NCI-H2029 (cell line): ENCODE data around the gene SENP6.
"Not testable (repeated sequence)": the region's sequence is repeated elsewhere in the genome, so short reads cannot be mapped to it uniquely, and the experiment has no call there.

Experiments
- DNase-seq: peaks from one replicate; lab custom pipeline; 2025; lab: John Stamatoyannopoulos, UW

SENP6 gene, protein sequence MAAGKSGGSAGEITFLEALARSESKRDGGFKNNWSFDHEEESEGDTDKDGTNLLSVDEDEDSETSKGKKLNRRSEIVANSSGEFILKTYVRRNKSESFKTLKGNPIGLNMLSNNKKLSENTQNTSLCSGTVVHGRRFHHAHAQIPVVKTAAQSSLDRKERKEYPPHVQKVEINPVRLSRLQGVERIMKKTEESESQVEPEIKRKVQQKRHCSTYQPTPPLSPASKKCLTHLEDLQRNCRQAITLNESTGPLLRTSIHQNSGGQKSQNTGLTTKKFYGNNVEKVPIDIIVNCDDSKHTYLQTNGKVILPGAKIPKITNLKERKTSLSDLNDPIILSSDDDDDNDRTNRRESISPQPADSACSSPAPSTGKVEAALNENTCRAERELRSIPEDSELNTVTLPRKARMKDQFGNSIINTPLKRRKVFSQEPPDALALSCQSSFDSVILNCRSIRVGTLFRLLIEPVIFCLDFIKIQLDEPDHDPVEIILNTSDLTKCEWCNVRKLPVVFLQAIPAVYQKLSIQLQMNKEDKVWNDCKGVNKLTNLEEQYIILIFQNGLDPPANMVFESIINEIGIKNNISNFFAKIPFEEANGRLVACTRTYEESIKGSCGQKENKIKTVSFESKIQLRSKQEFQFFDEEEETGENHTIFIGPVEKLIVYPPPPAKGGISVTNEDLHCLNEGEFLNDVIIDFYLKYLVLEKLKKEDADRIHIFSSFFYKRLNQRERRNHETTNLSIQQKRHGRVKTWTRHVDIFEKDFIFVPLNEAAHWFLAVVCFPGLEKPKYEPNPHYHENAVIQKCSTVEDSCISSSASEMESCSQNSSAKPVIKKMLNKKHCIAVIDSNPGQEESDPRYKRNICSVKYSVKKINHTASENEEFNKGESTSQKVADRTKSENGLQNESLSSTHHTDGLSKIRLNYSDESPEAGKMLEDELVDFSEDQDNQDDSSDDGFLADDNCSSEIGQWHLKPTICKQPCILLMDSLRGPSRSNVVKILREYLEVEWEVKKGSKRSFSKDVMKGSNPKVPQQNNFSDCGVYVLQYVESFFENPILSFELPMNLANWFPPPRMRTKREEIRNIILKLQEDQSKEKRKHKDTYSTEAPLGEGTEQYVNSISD

DNA sequence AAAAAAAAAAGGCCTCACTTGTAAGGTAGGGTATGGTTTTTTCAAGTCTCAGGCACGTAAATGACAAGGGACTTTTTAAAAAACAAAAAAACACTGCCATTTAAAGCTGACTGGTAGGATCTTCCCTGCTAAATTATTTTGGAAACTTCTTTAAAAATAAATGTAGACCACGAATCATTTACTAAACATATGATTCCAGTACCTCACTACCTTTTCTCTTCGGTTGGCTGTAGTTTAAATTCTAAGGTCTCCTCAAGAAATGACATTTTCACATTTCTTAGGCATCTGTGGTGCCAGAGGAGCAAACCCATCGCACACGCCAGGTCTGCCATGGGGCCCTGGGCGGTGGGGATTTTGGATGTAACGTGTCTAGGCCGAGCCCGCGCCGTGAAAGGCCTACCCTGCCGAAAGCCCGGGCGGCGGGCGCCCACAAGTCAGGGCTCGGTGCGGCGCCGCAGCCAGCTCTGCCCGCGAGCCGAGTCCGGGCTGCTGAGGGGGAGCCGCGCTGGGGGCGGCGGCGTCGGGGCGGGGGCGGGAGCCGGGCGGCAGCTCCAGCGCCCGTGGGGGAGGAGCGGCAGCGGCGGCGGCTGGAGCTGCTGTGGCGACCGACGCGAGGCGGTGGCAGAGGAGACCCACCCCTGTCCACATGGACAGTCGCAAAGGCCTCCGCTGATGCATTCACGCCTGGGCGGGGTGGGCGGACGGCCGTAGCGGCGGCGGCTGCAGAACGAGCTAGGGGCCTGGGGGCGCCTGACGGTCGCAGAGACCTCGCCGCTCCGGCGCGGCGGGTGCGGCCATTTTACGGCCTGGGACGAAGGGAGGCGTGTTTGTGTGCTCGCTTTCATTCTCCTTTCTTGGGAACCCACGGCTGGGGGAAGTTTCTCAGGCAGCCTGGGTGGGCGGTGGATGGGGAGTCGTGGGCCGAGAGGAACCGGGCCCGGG is at the start of gene SENP6:
SENP6 (plus strand) TSS at position 577 of the 942 bp plus-strand sequence. CDS start 645 bp downstream, outside the sequence.
- DNase-seq = peak; percentile 66

DNA sequence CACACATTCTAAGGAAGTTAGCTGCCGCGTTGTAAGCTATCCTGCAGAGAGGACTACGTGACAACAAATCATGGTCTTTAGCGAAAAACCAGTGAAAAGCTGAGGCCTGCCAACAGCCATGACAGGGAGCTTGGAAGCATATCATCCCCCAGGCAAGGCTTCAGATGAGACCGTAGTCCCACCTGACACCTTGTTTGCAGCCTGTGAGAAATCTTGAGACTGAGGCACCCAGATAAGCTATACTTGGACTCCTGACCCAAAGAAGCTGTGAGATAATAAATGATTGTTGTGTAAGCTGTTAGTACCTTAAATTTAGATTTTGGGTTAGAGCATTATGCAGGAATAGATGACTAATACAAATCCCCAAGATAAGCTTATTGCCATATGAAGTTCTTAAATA is 45.4 kb upstream of the SENP6 start:
- DNase-seq = no peak

DNA sequence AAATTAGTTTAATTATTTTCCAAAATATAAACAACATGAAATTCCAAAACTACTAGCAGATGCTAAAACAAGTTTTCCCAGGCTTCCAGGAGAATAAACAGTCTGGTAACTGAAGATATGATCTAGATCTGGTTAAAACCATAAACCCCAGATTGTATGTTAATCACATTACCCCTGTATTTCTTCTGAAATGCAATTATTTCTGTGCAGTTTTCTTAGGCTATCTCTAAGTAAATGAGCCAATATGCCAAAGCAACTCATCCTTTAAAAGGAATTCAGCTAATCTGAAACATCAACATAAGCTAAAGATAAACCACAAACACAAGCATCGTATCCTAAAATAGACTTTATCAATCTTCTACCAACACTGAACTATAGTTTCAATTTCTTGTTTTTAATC is 44.6 kb upstream of the SENP6 start:
- DNase-seq = no peak

DNA sequence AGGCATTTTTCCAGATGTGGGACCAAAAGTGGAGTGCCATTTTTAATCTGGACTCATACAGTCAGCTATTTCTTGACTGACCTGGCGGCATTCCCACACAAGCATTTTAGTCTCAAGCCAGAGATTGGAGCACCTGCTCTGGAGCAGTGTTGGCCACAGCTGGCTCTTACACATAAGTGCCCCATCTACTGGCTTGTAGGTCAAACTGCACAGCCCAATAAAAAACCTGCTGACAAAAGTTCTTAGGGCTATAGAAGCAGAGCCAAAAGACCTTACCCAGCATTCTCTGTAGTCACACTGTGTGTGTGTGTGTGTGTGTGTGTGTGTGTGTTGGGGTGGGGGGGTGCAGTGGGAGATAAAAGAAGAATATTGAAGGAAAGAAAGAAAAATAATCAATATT is 38.6 kb upstream of the SENP6 start:
- DNase-seq = peak; percentile 4

DNA sequence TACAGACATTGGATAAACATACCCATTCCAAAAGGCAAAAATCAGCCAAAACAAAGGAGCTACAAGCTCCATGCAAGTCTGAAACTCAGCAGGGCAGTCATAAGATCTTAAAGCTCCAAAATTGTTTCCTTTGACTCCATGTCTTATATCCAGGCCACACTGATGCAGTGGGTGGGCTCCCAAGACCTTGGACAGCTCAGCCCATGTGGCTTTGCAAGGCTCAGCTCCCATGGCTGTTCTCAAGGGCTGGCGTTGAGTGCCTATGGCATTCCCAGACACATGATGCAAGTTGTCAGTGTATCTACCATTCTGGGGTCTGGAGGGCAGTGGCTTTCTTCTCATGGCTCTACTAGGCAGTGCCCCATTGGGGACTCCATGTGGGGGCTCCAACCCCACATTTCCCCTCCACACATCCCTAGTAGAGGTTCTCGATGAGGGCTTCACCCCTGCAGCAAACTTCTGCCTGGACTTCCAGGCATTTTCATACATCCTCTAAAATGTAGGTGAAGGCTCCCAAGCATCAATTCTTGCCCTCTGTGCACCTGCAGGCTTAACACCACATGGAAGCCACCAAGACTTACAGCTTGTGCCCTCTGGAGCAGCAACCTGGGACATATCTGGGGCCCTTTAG is 35.4 kb upstream of the SENP6 start:
- no peak for DNase-seq

DNA sequence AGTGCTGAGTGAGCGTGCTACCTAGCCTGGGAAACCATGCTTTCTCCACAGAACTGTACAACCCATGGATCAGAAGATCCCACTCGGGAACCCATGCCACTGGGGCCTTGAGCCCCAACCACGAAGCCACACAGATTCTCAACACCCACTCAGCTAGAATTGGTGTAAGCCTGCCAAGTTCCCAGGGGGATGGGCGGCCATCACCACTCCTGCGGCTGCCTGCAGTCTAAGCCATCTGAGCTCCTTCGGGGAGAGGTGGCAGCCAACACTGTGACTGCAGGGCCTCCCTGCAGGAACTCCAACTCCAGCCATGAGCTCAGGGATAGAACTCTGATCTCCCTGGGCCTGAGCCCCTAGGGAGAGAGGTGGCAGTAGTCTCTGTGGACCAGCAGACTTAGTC is 33.6 kb upstream of the SENP6 start:
- DNase-seq = no peak

DNA sequence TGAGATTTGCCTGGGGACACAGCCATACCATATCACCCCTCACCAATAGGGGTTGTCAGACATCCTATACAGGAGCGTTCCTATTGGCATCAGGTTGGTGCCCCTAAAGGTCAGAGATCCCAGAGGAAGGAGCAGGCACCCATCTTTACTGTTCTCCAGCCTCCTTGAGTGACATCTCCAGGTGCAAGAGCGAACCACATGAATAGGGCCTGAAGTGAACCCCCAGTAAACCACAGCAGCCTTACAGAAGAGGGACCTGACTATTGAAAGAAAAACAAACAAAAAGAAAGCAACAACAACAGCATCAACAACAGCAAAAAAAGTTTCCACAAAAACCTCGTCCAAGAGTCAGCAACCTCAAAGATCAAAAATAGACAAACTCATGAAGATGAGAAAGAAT is 32.7 kb upstream of the SENP6 start:
- DNase-seq = no peak

DNA sequence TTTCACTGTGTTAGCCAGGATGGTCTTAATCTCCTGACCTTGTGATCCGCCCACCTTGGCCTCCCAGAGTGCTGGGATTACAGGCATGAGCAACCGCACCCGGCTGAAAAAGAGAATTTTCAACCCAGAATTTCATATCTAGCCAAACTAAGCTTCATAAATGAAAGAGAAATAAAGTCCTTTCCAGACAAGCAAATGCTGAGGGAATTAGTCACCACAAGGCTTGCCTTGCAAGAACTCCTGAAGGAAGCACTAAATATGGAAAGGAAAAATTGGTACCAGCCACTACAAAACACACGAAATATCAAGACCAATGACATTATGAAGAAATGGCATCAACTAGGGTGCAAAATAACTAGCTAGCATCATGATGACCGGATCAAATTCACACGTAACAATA is 31.0 kb upstream of the SENP6 start:
- DNase-seq = not testable (repeated sequence)

DNA sequence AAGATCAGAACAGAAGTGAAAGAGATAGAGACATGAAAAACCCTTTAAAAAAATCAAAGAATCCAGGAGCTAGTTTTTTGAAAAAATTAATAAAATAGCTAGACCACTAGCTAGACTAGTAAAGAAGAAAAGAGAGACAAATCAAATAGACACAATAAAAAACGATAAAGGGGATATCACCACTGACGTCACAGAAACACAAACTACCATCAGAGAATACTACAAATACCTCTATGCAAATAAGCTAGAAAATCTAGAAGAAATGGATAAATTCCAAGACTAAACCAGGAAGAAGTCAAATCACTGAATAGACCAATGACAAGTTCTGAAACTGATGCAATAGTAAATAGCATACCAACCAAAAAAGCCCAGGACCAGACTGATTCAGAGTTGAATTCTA is 29.6 kb upstream of the SENP6 start:
- no peak for DNase-seq

DNA sequence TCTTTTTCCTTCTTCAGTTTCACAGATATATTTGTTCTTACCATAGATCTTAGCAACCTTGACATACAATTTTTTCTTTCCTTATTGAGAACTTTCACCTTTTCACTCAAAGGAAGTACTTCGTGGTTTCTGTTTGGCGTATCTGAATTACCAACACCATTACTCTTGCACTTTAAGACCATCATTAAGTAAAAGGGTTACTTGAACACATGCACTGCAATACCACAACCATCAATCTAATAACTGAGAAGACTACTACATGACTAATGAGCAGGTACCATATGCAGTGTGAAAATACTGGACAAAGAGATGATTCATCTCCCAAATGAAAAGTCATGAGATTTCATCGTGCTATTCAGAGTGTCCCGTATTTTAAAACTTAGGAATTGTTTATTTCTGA is 21.7 kb upstream of the SENP6 start:
- no peak for DNase-seq

DNA sequence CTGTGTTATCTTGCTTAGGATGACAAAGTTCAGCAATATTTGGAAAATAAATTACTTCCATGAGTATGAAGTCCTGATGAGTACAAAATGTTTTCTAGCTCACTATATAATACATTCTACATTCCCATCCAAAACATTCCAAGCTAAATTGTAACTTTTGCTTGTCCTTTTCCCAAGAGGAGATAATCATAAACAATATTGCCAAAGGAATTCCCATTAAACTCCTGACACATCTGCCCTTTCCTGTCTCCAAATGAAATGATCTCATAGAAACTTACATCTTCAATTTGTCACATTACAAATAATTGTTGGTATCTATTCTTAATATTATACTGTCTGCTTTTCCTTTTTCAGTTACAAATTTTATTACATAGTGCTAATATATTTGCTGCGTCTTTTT is 20.4 kb upstream of the SENP6 start:
- DNase-seq = no peak

DNA sequence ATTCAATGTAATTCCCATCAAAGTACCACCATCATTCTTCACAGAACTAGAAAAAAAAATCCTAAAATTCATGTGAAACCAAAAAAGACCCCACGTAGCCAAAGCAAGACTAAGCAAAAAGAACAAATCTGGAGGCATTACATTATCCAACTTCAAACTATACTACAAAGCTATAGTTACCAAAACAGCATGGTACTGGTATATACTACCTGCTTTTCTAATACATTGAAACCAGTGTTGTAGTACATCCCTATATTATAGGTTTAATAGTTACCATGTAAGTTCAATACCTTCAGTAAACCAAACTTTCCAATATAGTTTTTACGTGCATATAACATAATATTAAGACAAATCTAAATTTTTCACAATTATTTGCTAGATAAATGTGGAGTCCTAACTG is 17.1 kb upstream of the SENP6 start:
- DNase-seq = not testable (repeated sequence)

DNA sequence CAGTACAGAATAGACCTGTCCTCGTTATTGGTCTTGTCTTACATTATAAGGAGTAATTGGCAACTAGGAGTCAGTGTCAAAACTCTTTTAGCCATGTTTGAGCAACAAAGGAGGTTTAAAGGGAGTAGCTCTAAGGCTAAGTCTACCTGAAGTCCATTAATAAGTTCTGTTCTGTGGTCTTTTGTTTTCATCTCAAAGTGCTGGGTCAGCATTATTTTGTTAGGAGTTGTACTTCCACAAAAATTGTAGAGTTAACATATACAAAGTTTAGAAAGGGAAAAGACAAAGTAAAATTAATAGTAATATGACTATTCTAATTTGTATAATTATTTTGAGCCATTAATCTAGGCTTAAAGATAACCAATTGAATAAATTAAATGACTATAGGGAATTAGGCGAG is 12.7 kb upstream of the SENP6 start:
- no peak for DNase-seq

DNA sequence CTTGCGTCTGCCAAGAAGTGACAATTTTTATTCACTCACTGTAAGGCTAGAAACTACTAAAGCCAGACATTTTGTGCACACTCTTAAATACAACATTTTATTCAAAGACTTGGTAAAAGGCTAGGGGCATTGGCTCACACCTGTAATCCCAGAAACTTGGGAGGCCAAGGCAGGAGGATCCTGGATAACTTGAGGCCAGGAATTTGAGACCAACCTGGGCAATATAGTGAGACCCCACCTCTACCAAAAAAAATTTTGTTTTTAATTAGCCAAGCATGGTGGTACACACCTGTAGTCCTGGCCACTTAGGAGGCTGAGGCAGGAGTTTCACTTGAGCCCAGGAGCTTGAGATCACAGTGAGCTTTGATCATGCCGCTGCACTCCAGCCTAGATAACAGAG is 11.3 kb upstream of the SENP6 start:
- DNase-seq = no peak

DNA sequence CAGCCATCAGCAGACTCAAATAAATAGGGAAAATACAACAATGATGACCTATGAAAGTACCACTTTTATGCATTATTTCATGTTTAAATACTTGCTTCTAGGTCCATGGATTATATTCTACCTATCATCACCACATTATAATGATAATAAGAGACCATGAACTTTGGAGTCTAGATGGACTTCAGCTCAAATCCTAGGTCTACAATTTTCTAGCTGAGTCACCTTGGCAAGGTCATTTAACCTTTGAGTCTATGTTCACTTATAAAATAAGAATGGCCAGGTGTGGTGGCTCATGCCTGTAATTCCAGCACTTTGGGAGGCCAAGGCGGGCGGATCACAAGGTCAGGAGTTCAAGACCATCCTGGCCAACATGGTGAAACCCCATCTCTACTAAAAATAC is 5.3 kb upstream of the SENP6 start:
- not testable (repeated sequence) for DNase-seq

DNA sequence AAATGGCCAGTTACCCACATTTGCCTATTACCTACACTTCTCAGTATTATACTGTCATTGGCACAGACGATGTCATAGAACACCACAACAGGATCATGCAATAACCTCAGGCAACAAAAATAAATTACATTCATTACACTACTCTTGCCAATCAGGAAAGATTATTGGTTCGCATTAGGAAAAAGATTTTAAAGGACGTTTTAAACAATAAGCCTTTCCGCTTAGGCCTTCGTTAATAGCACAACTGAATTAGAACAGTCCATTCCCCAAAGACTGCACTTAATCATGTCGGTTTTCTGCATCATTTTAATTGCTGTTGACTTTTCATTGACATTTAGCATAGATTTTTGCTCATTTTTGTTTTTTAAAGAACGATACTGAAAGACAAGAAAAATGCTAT is 912 bp upstream of the SENP6 start:
- no peak for DNase-seq

DNA sequence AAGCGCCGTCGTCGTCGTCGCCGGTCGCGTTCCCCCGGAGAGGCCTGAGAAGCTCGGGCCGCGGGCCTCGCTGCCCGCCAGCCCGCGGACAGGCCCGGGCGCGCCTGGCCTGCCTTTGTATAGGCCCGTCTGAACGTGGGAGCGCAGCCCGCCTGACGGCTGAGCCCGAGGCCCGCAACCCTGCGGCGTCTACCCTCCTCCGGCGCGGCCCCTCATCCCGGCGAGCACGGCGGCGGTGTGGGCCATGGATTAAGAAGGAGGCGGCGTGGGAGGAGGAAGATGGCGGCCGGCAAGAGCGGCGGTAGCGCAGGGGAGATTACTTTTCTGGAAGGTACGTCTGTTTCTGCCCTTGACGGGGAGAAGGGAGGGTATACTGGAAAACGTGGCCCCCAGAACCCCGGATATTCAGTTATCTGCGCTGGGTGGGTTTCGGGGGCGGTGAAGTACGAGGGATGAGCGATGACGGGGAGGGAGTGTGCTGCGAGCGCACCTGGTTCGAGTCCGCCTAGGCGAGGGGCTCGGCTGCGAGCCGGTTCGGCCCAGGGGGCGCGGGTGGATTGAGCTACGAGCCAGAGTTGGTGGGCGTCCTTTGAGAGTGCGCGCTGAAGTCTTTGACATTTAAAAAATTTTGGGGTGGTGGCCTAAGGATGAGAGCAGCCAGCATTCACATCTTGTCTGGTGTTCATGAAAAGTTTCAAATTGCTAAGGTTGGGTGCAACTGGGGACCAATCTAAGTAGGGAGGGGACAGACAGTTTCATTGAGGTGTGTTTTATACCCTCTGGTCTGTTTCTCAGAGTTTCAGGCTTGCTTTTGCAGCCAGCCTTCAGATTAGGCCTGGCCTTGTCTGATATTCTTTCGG is 796 bp downstream of the SENP6 start:
- DNase-seq = peak; percentile 18

DNA sequence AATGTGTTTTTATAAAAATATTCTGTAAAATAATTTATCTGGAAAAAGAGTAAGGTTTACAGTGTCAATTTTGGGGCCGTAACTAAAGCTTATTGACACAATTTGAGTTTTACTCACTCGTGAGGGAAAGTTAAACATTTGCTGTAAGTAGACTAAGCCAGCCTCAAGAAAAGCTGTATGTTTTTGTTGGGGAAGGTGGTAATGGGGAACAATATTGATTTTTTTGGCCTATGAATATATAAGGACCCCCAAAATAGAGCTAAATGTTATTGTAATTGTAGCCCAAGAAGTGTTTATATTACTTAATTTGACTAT is 1.4 kb downstream of the SENP6 start:
- no peak for DNase-seq

DNA sequence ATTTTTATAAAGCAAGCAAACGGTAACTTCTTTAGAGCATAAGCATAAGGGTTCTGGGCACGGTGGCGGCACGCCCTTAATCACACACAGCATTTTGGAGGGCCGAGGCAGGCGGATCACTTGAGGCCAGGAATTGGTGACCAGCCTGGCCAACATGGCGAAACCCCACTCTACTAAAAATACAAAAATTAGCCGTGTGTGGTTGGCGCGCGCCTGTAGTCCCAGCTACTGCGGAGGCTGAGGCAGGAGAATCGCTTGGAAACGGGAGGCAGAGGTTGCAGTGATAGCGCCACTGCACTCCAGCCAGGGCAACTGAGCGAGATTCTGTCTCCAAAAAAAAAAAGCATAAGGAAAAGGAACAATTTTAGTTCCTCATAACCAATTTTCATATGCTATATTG is 2.6 kb downstream of the SENP6 start:
- no peak for DNase-seq

DNA sequence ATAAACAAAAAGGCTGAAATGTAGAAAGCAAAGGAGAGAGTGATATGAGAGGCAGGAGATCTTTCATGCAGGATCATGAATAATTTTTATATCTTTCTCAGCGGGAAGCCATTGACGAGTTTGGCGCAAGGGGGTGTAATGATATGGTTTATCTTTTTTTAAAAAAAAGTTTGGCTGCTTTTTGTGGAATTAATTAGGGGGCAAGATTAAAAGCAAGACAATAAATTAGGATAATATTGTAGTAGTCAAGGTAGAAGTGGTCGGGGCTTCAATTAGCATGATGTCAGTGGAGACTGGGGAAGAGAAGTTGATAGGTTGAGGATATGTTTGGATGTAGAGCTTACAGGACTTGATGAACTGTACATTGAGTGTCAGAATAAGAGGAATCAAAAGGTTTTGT is 4.0 kb downstream of the SENP6 start:
- DNase-seq = no peak
